ENCODE measurements around the gene FBXL16.

DNA sequence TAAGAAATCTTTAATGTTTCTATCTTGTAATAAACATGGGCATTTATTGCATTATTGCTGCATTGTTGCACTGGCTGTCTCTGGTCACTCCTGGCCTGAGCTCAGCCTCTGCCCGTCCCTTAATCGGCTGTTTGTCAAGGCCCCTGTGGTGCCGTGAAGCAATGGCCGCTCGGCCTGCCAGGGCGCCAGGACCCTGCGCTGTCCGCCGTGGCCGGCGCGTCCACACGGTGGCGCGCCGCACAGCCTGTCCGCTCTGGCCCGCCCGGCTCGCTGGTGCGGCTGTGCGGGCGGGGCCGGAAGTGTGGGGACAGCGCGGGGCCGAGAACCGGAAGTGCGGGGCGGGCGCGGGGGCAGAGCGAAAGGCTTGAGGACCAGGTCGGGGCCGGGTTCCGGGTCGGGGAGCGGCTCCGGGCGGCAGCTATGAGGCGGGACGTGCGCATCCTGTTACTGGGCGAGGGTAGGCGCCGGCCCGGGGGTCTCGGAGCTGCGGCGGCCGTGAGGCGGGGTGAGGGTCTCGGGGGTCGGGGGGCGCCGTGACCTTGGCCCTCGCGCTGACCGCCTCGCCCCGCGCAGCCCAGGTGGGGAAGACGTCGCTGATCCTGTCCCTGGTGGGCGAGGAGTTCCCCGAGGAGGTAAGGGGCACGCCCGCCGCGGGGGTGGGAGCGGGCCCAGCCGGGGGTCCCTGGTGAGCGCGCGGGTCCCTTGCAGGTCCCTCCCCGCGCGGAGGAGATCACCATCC, 37.7 kb downstream of the FBXL16 start, which contains the start of gene RHOT2:
- TF ChIP-seq, protein P1, sequence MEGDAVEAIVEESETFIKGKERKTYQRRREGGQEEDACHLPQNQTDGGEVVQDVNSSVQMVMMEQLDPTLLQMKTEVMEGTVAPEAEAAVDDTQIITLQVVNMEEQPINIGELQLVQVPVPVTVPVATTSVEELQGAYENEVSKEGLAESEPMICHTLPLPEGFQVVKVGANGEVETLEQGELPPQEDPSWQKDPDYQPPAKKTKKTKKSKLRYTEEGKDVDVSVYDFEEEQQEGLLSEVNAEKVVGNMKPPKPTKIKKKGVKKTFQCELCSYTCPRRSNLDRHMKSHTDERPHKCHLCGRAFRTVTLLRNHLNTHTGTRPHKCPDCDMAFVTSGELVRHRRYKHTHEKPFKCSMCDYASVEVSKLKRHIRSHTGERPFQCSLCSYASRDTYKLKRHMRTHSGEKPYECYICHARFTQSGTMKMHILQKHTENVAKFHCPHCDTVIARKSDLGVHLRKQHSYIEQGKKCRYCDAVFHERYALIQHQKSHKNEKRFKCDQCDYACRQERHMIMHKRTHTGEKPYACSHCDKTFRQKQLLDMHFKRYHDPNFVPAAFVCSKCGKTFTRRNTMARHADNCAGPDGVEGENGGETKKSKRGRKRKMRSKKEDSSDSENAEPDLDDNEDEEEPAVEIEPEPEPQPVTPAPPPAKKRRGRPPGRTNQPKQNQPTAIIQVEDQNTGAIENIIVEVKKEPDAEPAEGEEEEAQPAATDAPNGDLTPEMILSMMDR (optimal IDR thresholded peaks at IDR 0.05 in 1 of 3, IDR thresholded peaks at IDR 0.05 in 1 of 3, conservative IDR thresholded peaks at IDR 0.05 in 1 of 3; ENCODE audit: extremely low read depth in 1 of 3, insufficient read depth in 2 of 3, low read length in 3 of 3) = peak; percentile 53 to 91 (median 69)
- TF ChIP-seq EZH2 (IDR thresholded peaks at IDR 0.05; ENCODE audit: low read length) = no peak

Measured in keratinocyte (primary cell).